Left lobe of liver (tissue), 2 donors: ENCODE results near the gene TLN1. TPM values are rescaled to one million over a fixed set of nuclear protein-coding genes. Genes with fewer than 3 reads are reported as not detected.

Source experiments
- ATAC-seq: fragments of 200-7000 bp; cut with Tn5 transposase; one replicate; pipeline ENCODE4 v1.9.1; 2020; ENCODE audit warnings: mild to moderate bottlenecking, moderate library complexity
- DNase-seq: peaks from one replicate; pipeline ENCODE4 v3.0.0-alpha.2; 2020; ENCODE audit warnings: low spot score
- total RNA-seq: library from RNA; stranded (reverse); gene quantifications from one replicate; pipeline ENCODE4 v1.2.1, GENCODE V29; 2021
- donor health status: DM: no; HTN: no; CAD: no; lungs with moderate emphysema.
- donor health status: DM: no; HTN: yes; CAD: no.

The TLN1 gene
- total RNA-seq, 1 donor from 2014 or later, result 107 TPM

DNA sequence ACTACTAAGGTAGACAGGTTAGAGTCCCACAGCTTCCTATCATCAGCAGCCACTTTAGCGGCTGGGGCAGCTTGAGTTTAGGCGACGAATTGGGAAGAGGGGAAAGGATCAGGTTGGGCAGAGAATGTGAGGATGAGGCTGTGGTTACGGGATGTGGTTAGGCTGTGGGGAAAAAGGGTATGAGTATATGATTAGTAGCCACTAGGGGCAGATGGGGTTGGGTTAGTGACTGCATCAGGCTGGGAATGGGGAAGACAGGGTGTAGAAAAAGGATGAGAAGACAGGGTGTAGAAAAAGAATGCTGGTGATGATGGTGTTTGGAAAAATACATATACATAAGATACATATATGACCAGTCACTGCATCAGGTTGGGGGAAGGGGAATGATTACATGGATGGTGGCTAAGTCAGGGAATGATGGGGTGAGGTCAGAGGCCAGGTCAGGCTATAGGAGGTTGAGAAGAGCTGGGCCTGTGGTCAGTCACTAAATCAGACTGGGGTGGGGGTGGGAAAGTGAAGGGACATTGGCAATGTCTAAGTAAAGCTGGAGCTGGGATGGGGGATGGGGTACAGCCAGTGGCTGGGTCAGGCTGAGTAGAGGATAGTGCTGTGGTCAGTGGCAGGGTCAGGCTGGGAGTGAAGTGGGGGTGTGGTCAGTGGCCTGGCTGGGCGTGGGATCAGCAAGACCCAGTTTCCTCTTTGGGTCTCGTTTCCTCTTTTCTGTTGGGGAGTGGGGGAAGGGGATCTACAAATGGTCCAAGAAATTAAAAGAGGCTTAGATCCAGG is 2.1 kb downstream of the TLN1 start:
- ATAC-seq, result no peak
- no peak for DNase-seq

GRCh38 chr9:35729101-35729500 is 2.9 kb downstream of the TLN1 start:
- ATAC-seq (no peak), DNase-seq (no peak)

- DNase-seq, result peak; percentile 70
- peak; percentile 3 for ATAC-seq
Observed at GRCh38 chr9:35728041-35728971, 3.7 kb downstream of the TLN1 start.

DNA sequence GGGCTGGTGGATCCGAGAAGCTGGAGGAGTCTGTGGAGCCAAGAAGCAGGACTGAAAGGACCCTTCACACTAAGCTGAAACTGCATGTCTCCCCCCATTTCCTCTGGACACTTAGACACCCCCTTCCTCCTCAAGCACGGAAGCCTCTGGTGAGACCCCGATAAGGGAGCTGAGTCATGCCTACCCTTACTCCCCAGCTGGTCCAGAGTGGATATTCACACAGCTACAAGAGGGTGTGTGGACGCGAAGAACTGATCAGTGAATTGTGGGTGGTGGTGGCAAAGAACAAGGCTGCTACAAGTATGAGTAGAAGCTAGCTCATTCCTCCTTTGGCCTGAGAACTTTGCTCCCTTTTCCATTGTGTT is 4.3 kb downstream of the TLN1 start:
- ATAC-seq, result no peak
- no peak for DNase-seq

GRCh38 chr9:35726931-35727330 is 5.1 kb downstream of the TLN1 start:
- no peak for ATAC-seq

GRCh38 chr9:35725362-35725761 is 6.6 kb downstream of the TLN1 start:
- DNase-seq, result no peak
- no peak for ATAC-seq

More at GRCh38 chr9:35726931-35727330, 5.1 kb downstream of the TLN1 start:
- DNase-seq, result no peak

GRCh38 chr9:35723908-35724307 is 8.1 kb downstream of the TLN1 start:
- ATAC-seq, result no peak

DNA sequence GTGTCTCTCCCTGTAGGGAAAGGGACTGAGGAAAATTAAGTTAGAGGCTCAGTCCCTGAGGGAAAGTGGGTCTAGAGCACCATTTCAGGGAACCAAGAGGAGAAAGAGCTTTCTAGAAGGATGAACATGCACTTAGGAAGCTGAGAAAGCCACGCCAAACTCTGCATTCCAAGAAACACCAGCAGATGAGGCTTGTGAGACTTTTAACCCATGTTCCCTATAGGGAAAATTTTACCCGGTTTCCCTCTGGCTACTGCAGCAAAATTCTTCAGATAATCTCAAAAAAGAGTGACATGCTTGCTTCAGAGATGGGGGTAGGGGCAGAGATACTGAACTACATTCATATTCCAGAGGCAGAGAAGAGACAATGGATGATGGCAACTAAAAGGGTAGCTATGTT is 8.6 kb downstream of the TLN1 start:
- ATAC-seq, result no peak
- no peak for DNase-seq

More at GRCh38 chr9:35723908-35724307, 8.1 kb downstream of the TLN1 start:
- no peak for DNase-seq

GRCh38 chr9:35719546-35719945 is 12.4 kb downstream of the TLN1 start:
- no peak for DNase-seq
- no peak for ATAC-seq

DNA sequence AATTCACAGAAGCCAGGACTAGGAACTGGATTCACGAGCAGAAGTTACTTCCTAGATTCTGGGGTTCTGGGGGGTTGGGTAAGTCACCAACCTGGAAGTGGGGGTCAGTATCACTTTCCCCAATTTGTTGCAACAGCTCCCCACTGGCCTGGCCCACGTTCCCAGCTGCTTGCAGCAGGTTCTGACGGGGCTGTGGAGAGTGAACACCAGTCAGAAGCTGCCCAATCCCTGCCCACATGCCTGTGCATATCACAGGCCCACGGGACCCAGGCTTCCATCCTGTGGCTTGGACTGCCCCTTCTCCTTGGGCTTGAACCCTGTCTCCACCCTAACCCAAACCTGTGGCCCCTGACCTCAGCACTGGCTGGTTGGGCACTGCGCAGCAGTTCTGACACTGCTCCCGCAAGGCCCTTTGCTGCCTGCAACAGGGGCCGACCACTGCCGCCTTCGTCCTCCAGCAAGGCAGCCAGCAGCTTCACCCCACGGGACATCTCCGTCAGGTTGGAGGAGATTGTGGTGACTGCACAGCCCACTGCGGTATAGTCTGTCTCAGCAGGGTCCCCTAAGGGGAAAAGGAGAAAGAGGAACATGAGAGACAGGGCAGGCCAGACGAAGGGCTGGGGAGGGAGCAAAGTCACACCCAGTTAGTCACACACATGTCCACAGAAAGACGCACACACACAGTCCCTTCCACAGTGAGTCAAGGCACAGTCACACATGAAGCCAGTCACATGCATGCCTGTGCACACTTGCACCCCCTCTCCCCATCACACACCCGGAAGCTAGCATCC is 13.1 kb downstream of the TLN1 start:
- DNase-seq (no peak), ATAC-seq (no peak)

DNA sequence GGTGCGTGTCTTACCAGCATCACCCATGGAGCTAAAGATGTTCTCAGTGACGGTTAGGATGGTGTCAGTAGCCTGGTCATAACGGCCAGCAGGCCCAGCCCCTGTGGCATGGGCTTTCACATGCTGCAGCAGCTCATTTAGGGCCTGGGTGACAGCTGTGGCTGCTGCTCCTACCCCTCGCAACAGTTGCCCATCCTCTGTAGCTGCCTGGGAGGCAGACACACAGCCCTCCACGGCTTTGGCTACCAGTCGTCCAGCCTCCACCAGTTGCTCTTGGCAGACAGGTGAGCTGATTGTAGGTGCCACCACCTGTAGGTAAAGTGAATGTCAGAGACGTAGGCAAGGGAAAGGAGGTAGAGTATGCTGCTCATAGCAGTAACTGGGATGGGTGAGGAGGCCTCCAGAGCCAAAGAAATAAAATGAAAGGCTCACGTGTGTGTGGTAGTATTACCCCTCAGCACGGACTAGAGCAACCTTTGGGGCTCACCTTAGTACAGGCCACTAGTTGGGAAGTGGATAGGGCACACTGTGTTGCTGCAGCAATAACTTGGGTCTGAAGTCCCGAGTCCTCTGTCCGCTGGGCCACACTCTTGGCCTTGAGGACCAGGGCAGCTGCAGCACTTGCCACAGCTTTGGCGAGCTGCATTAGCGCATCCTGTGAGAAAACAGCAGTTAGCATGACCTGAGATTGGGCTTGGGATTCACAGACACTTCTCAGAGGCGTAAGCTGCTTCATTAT is 14.7 kb downstream of the TLN1 start:
- DNase-seq, result no peak
- ATAC-seq, result no peak

GRCh38 chr9:35716230-35716629 is 15.8 kb downstream of the TLN1 start:
- no peak for ATAC-seq
- no peak for DNase-seq

DNA sequence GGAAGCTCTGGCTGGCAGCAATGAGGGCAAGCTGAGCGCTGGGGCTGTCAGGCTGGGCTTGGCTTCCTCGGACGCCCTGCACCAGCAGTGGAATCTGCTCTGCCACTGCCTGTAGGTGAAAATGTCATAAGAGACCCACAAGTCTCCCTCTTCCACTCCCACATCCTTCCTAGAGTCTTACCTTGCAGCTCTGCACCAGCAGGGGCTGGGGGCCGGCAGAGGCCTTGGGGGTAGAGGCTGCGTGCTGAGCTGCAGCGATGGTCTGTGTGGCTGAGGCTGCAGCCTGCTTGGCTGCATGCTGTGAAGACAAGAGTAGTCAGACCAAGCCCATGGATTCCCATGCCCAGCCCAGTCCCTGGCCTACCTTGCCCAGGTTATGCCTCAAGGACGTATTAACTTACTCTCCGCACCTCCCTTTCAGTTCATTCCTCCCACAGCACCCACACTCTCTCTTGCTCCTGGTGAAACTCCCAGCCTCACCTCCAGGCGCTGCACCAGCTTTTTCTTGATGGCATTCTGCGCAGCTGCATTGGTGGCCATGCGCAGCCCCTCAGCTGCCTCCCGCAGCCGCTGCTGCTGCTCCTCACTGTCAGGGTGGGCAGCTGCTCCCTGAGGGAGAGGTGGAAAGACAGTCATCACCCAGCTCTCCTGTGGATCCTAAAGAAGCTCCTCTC is 17.3 kb downstream of the TLN1 start:
- ATAC-seq, result no peak
- no peak for DNase-seq

DNA sequence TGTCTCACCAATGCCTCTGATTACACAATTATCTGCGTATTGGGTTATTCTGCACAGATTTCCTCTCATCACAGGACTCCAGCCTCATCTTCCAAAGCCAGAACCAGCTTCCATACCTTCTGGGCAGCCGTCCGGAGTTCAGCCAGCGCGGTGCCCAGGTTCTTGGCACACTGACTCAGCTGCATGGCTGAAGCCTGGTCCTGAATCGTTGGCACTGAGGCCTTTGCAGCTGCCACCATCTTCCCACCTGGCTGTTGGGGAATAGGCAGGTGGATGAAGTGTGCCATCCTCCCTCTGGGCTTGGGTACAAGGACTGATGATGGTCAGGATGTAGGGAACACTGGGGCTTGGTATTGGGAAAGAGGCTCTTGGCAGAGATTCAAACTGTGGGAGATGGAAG is 17.9 kb downstream of the TLN1 start:
- DNase-seq, result no peak
- peak; percentile 38 for ATAC-seq

GRCh38 chr9:35713578-35713977 is 18.4 kb downstream of the TLN1 start:
- no peak for ATAC-seq

GRCh38 chr9:35712762-35713400 is 19.1 kb downstream of the TLN1 start:
- DNase-seq, result no peak

More at GRCh38 chr9:35713578-35713977, 18.4 kb downstream of the TLN1 start:
- no peak for DNase-seq

DNA sequence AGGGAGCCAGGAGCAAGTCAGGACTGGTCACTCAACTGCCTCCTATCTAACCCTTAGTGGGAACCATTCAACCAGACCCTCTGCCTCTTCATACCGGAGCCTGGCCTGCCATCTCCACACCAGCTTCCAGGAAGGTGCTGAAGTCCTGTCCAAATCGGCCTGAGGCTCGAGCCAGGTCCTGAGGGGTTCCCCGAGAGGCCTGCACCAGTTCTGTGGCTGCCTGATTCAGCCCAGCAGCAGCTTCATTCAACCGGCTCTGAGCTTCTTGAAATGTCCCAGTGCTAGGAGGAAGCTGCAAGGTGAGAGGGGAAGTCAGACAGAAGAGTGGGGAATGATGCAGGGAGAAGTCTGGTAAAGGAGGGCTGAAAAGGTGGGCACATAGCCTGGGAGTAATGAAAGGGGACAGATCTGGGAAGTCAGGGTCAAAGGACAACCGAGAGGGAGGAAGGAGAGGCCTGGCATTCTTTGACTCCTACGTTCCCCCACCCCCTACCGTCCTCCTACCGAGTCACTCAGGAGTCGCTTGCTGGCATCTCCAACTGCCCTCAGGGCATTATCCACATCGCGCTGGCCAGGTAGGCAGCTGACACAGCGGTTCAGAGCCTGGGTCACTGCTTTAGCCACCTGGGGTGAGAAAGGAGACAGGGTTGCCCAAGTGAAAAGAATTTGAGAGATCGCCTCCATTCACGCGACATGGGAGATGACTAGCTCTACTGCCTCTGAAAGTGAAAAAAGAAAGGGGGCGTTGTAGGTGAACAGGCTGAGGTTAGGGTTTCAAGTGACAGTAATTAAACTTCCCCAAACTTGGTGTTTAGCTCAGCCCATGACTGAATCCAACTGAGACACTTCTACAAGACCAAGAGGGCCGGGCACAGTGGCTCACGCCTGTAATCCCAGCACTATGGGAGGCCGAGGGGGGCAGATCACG is 20.2 kb downstream of the TLN1 start:
- DNase-seq, result no peak
- ATAC-seq, result no peak

More at GRCh38 chr9:35712762-35713400, 19.1 kb downstream of the TLN1 start:
- ATAC-seq, result no peak

DNA sequence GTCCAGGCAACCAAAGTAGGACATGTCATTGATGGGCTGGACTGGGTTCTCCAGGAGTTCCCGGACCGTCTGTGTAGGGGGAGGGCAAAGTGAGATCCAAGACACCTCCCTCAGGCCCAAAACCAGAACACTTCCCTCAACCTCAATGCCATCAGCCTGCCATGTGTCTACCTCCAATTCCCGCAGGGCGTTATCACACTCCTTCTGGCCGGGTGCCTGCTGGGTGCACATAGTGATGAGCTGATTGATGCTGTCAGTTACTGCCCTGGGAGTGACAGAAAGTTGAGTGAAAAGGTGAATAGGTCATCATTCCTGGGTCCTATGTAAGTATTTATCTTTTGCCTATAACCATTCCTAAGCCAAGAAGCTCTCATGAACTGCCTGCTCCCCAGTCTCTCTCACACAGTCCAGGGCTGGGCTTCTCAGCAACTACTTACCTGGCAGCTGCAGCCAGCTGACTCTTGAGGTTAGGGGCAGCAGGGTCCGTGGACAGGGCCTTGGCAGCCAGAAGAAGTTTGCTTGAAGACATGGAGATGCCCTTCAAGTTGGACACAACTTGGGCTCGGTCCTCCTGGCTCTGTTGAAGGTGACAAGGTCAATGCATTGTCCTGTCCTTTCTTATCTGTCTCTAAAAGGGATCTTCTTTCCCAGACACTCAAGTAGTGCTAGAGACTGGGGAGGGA is 21.0 kb downstream of the TLN1 start:
- ATAC-seq, result no peak
- DNase-seq, result no peak
